HepG2 (cell line): Measurements from ENCODE around the gene SLC44A4. TPM values are rescaled to one million over a fixed set of nuclear protein-coding genes. Genes with fewer than 3 reads are reported as not detected.

Experiments used
- KDM4B ChIP-seq: sonication (generic); formaldehyde crosslinking; IDR thresholded peaks from 2 replicates; pipeline ENCODE4 v1.4.0; 2020; ENCODE audit warnings: missing genetic modification reagents
- LCORL ChIP-seq, 2 experiments: fragments of 450-650 bp in 1 of 2; sonication (generic) in 1 of 2; formaldehyde crosslinking in 1 of 2; IDR thresholded peaks; 2 replicates each; pipeline versions ENCODE4 v1.5.0 to v1.6.1; 2017 to 2020; ENCODE audit warnings: antibody characterized with exemption in 1 of 2, missing genetic modification reagents in 1 of 2
- LRRFIP1 ChIP-seq: sonication (generic); formaldehyde crosslinking; conservative IDR thresholded peaks from 2 replicates; pipeline ENCODE4 v1.4.0; 2020; ENCODE audit warnings: missing genetic modification reagents
- MATR3 ChIP-seq: sonication (generic); formaldehyde crosslinking; IDR thresholded peaks from 2 replicates; pipeline ENCODE4 v1.4.0; 2020; ENCODE audit warnings: missing genetic modification reagents
- NCOR1 ChIP-seq: fragments of 200-600 bp; sonication (generic); IDR thresholded peaks from 2 replicates; pipeline ENCODE4 v1.7.0; 2017; ENCODE audit warnings: antibody characterized with exemption, low read length, borderline replicate concordance
- PCBP2 ChIP-seq: fragments of 200-400 bp; formaldehyde crosslinking; optimal IDR thresholded peaks from 2 replicates; pipeline ENCODE3; 2018; ENCODE audit warnings: low read length, low read depth; ENCODE audit not compliant: poor library complexity, severe bottlenecking
- PLRG1 ChIP-seq: fragments of 450-650 bp; conservative IDR thresholded peaks from 2 replicates; pipeline ENCODE4 v1.6.1; 2016
- PREB ChIP-seq: sonication (generic); formaldehyde crosslinking; IDR thresholded peaks from 2 replicates; pipeline ENCODE4 v1.4.0; 2020; ENCODE audit warnings: missing genetic modification reagents
- RARG ChIP-seq: sonication (generic); formaldehyde crosslinking; IDR thresholded peaks from 2 replicates; pipeline ENCODE4 v1.4.0; 2020; ENCODE audit warnings: low read depth, mild to moderate bottlenecking, missing genetic modification reagents
- RFXAP ChIP-seq: sonication (generic); formaldehyde crosslinking; IDR thresholded peaks from 2 replicates; pipeline ENCODE4 v1.4.0; 2020; ENCODE audit warnings: missing genetic modification reagents, borderline replicate concordance
- RXRB ChIP-seq: IDR thresholded peaks from 2 replicates; pipeline ENCODE4 v1.6.1; 2016; ENCODE audit warnings: borderline replicate concordance, missing genetic modification reagents, missing compliant biosample characterization
- SMC3 ChIP-seq: IDR thresholded peaks from 2 replicates; pipeline ENCODE4 v1.6.1; 2011; ENCODE audit warnings: low read length, improper control_type of control experiment
- ZFP1 ChIP-seq: IDR thresholded peaks from 2 replicates; pipeline ENCODE4 v1.6.1; 2016
- ZFP36 ChIP-seq: fragments of 150-350 bp; IDR thresholded peaks from 2 replicates; pipeline ENCODE4 v1.6.1; 2018; ENCODE audit warnings: borderline replicate concordance, low read length, low read depth; ENCODE audit not compliant: partially characterized antibody
- ZNF207 ChIP-seq: fragments of 450-650 bp; IDR thresholded peaks from 2 replicates; pipeline ENCODE4 v1.6.1; 2016; ENCODE audit warnings: antibody characterized with exemption, borderline replicate concordance
- ZNF333 ChIP-seq: sonication (generic); formaldehyde crosslinking; IDR thresholded peaks from 2 replicates; pipeline ENCODE4 v1.4.0; 2020; ENCODE audit warnings: mild to moderate bottlenecking, missing genetic modification reagents, borderline replicate concordance
- ZNF367 ChIP-seq: sonication (generic); formaldehyde crosslinking; IDR thresholded peaks from 2 replicates; pipeline ENCODE4 v1.4.0; 2020; ENCODE audit warnings: missing genetic modification reagents, borderline replicate concordance
- ZNF552 ChIP-seq: sonication (generic); formaldehyde crosslinking; IDR thresholded peaks from 2 replicates; pipeline ENCODE4 v1.9.0; 2022; ENCODE audit warnings: missing genetic modification reagents, mild to moderate bottlenecking, borderline replicate concordance
- polyA plus RNA-seq, 8 experiments: library from polyadenylated mRNA; depleted of rRNA in 3 of 8; stranded (reverse) in 7 of 8; unstranded in 1 of 8; fragments of >200 nt; fragmentation: Illumina TruSeq in 4 of 8; extraction: Trizol in 4 of 8; gene quantifications; 2 replicates each; pipeline versions ENCODE4 v1.2.1 to v1.2.3, GENCODE V29; 2011 to 2016; ENCODE audit warnings: low read depth in 4 of 8, missing spikeins in 1 of 8, mixed read lengths in 1 of 8; ENCODE audit not compliant: insufficient read depth in 1 of 8
- total RNA-seq, 5 experiments: library from RNA; depleted of rRNA; stranded (reverse); fragments of >200 nt; fragmentation: Illumina TruSeq; extraction: Trizol; gene quantifications; 2 replicates each; pipeline ENCODE4 v1.2.3, GENCODE V29; 2016; ENCODE audit warnings: low read depth in 1 of 5
- TF ChIP-seq, protein P1 (sequence below): sonication (generic); formaldehyde crosslinking; IDR thresholded peaks from 2 replicates; pipeline ENCODE4 v1.8.1; 2023; ENCODE audit warnings: mild to moderate bottlenecking, missing genetic modification reagents
- TF ChIP-seq, protein P2 (sequence below): sonication (generic); formaldehyde crosslinking; IDR thresholded peaks from 2 replicates; pipeline ENCODE4 v1.5.1; 2020; ENCODE audit warnings: missing genetic modification reagents, mild to moderate bottlenecking, borderline replicate concordance
- TF ChIP-seq, protein P3 (sequence below): sonication (generic); formaldehyde crosslinking; IDR thresholded peaks from 2 replicates; pipeline ENCODE4 v1.4.0; 2020; ENCODE audit warnings: low read depth, mild to moderate bottlenecking, missing genetic modification reagents

SLC44A4 gene
- total and polyA plus RNA-seq, 2 of the 13 experiments (the other 11 are each of a cell fraction or from before 2014, with no cell fraction given) = 3.5 to 5.9 TPM

DNA sequence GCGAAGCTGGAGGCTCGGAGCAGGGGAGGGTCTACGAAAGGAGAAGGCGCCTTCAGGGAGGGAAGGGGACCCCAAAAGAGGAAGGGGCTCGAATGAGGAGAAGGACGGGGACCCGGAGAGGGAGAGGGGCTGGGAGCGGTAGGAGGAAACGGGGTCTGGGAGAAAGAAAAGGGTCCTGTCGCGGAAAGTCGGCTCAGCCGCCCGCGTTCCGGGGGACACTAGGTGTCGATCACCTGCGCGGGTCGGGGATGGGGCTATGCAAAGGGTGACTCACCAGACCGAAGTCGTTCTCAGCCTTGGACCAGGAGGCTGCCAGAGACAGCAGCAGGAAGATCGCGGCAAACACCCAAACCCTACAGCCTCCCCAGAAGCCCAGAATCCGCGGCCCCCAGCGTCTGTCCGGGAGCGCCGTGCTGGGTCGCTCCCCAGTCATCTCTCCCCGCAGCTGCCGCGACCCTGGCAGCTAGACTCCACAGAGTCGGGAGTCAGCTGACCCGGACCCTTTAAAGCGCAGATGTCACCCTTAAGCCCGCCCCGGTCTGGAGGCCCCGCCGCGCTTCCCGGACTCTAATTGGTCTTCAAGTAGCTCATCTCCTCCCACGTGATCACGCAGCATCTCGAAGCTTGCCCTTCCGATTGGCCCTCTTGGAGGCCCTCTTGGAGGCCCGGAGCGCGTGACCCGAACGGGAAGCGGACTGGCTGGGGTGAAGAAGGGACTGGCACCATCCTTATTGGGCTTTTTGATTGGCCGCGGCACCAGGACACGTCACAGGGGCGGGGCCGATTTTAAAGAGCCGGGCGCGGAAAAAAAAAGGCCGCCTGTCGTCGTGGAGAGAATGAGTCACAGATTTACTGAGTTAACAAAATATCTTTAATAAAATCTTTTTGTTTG, 16.2 kb downstream of the SLC44A4 start, which contains the start of gene NEU1 (continued):
- TF ChIP-seq PREB (CRISPR knock-in tag) = peak; percentile 26; the same call in 1 of the 2 replicates
- TF ChIP-seq ZNF207 = no peak
- TF ChIP-seq, protein P1, sequence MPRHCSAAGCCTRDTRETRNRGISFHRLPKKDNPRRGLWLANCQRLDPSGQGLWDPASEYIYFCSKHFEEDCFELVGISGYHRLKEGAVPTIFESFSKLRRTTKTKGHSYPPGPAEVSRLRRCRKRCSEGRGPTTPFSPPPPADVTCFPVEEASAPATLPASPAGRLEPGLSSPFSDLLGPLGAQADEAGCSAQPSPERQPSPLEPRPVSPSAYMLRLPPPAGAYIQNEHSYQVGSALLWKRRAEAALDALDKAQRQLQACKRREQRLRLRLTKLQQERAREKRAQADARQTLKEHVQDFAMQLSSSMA (CRISPR knock-in tag) = no peak
- peak; percentile 21 for TF ChIP-seq PCBP2
- no peak for TF ChIP-seq LCORL (IDR thresholded peaks at IDR 0.05)
- peak; percentile 76 for TF ChIP-seq LCORL (CRISPR knock-in tag; IDR thresholded peaks at IDR 0.05)
- peak; percentile 43; the same call in 1 of the 2 replicates for TF ChIP-seq NCOR1
- TF ChIP-seq SMC3 = no peak
- TF ChIP-seq, protein P2, sequence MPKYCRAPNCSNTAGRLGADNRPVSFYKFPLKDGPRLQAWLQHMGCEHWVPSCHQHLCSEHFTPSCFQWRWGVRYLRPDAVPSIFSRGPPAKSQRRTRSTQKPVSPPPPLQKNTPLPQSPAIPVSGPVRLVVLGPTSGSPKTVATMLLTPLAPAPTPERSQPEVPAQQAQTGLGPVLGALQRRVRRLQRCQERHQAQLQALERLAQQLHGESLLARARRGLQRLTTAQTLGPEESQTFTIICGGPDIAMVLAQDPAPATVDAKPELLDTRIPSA (CRISPR knock-in tag) = peak; percentile 79; the same call in 1 of the 2 replicates
- 0 out of 2 replicates have a peak, but pooled peaks have one; percentile 83 for TF ChIP-seq LRRFIP1
- peak; percentile 95 for TF ChIP-seq RFXAP (CRISPR knock-in tag)
- no peak for TF ChIP-seq ZFP36
- TF ChIP-seq ZNF333 (CRISPR knock-in tag) = peak; percentile 37; the same call in 1 of the 2 replicates
- peak; percentile 71 for TF ChIP-seq RXRB (CRISPR knock-in tag)
- TF ChIP-seq KDM4B (CRISPR knock-in tag) = peak; percentile 95
- TF ChIP-seq, protein P3, sequence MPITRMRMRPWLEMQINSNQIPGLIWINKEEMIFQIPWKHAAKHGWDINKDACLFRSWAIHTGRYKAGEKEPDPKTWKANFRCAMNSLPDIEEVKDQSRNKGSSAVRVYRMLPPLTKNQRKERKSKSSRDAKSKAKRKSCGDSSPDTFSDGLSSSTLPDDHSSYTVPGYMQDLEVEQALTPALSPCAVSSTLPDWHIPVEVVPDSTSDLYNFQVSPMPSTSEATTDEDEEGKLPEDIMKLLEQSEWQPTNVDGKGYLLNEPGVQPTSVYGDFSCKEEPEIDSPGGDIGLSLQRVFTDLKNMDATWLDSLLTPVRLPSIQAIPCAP (CRISPR knock-in tag) = no peak
- TF ChIP-seq ZNF552 (CRISPR knock-in tag) = no peak
- no peak; the same call in 1 of the 2 replicates for TF ChIP-seq RARG (CRISPR knock-in tag)
- TF ChIP-seq ZNF367 (CRISPR knock-in tag) = peak; percentile 99
- no peak for TF ChIP-seq PLRG1
- no peak for TF ChIP-seq MATR3 (CRISPR knock-in tag)
- TF ChIP-seq ZFP1 = peak; percentile 79
